Measurements from ENCODE around the gene CYP4F8. TPM values are rescaled to one million over a fixed set of nuclear protein-coding genes. Genes with fewer than 3 reads are reported as not detected.

The CYP4F8 gene
- total and polyA plus RNA-seq, 2 of the 8 experiments (the other 6 are each of a cell fraction or from before 2014, with no cell fraction given): not detected

DNA sequence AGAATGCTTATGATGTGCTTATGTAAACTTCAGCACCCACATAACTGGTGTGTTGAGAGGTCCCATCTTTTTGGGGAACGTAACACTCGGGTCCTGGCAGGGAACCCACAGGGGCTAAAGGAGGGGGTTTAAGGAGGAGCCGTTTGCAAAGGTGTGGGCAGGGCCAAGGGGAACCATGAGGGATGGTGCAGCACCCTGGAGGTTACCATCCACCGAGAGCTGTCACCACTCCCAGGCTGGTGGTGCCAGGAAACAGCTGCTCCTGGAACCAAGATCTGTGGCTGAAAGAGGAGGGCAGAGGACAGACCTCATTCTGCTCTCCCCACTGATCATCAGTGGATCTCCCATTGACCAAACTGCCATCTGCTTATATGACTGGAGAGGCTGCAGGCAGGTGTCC is 23.2 kb upstream of the CYP4F8 start:
- Histone ChIP-seq H3K79me1 (ENCODE audit: low read depth, low read length) (no peaks in the 10 kb centered on the region), H3K27me3 (replicated peaks in 1 of 4; ENCODE audit: control insufficient read depth in 3 of 4, extremely low read depth in 1 of 4, insufficient read depth in 3 of 4, low read length in 3 of 4) (no peaks in the 10 kb centered on the region), H3K4me1 (replicated peaks in 1 of 4; ENCODE audit: control insufficient read depth in 3 of 4, insufficient read depth in 4 of 4, low read length in 3 of 4) (no peaks in the 10 kb centered on the region), H3K9me3 (ENCODE audit: insufficient read depth in 2 of 2, low read depth in 1 of 2, low read length in 1 of 2) (peaks cover 43 to 80% of the 10 kb centered on the region in 2 experiments), H2AK5ac (ENCODE audit: low read depth, low read length) (no peak overlapping the region), H3K23me2 (ENCODE audit: low read depth, low read length) (no peaks in the 10 kb centered on the region), H3K23ac (ENCODE audit: insufficient read length) (no peak overlapping the region), H3K36me3 (ENCODE audit: control insufficient read depth in 2 of 4, insufficient read depth in 4 of 4, low read length in 3 of 4) (no peaks in the 10 kb centered on the region), H3K27ac (ENCODE audit: low read depth, low read length) (no peak overlapping the region), H2BK12ac (ENCODE audit: low read depth, low read length) (no peak overlapping the region), H3K18ac (ENCODE audit: extremely low read depth, low read length) (no peak overlapping the region), H2BK120ac (replicated peaks; ENCODE audit: low read depth, low read length) (no peak overlapping the region), H3K79me2 (ENCODE audit: control insufficient read depth in 1 of 2, insufficient read depth in 2 of 2, low read length in 2 of 2) (no peaks in the 10 kb centered on the region), H3K9ac (replicated peaks in 1 of 4; ENCODE audit: extremely low read depth in 1 of 4, low read depth in 3 of 4, low read length in 3 of 4) (no peak overlapping the region), H4K91ac (replicated peaks; ENCODE audit: insufficient read length, low read length) (no peak overlapping the region), H4K5ac (ENCODE audit: insufficient read length, low read depth, low read length) (no peak overlapping the region), H2AFZ (ENCODE audit: low read length) (no peak overlapping the region), H3K4ac (replicated peaks; ENCODE audit: insufficient read length, low read depth, low read length) (no peak overlapping the region), H2BK15ac (ENCODE audit: low read length) (no peak overlapping the region), H3K56ac (replicated peaks; ENCODE audit: insufficient read length, low read depth, low read length) (no peak overlapping the region), H4K8ac (ENCODE audit: extremely low read depth, insufficient read depth, low read length) (no peak overlapping the region), H3K14ac (ENCODE audit: insufficient read length) (no peak overlapping the region), H2BK20ac (ENCODE audit: low read length) (no peak overlapping the region), H2BK5ac (ENCODE audit: low read depth, low read length) (no peak overlapping the region), H4K20me1 (replicated peaks in 1 of 2; ENCODE audit: control insufficient read depth in 1 of 2, insufficient read depth in 2 of 2, low read length in 2 of 2) (no peaks in the 10 kb centered on the region), H3K4me3 (ENCODE audit: extremely low read depth in 1 of 4, insufficient read depth in 2 of 4, low read depth in 3 of 4, low read length in 4 of 4) (no peak overlapping the region), H3K4me2 (ENCODE audit: insufficient read depth in 1 of 2, low read depth in 2 of 2, low read length in 2 of 2) (no peak overlapping the region)
- DNase-seq (ENCODE audit: low read depth in 1 of 2, low spot score in 2 of 2) (no peak), FAIRE-seq (no peak)
- CTCF ChIA-PET (ENCODE audit: partially characterized antibody): no interaction called here
- POLR2A ChIA-PET (ENCODE audit: partially characterized antibody): no interaction called here
- no peak for TF ChIP-seq SIRT6 (IDR thresholded peaks at IDR 0.05; ENCODE audit: low read length)
- no peak for TF ChIP-seq CBX8 (IDR thresholded peaks at IDR 0.05; ENCODE audit: borderline replicate concordance, low read depth, low read length)
- TF ChIP-seq TAF7 (optimal IDR thresholded peaks at IDR 0.05; ENCODE audit: borderline replicate concordance, low read depth, low read length): no peak
- no peak for TF ChIP-seq FOSL1 (IDR thresholded peaks at IDR 0.05; ENCODE audit: insufficient read depth, low read depth, low read length)
- TF ChIP-seq EZH2 (IDR thresholded peaks at IDR 0.05; ENCODE audit: low read depth, low read length, severe bottlenecking): no peak
- no peak for TF ChIP-seq PHF8 (conservative IDR thresholded peaks at IDR 0.05; ENCODE audit: low read depth, low read length)
- TF ChIP-seq GABPA (IDR thresholded peaks at IDR 0.05; ENCODE audit: borderline replicate concordance, insufficient read depth, low read length): no peak
- TF ChIP-seq SIX5 (IDR thresholded peaks at IDR 0.05; ENCODE audit: low read depth, low read length): no peak
- TF ChIP-seq, protein P1, sequence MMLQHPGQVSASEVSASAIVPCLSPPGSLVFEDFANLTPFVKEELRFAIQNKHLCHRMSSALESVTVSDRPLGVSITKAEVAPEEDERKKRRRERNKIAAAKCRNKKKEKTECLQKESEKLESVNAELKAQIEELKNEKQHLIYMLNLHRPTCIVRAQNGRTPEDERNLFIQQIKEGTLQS (IDR thresholded peaks at IDR 0.05; ENCODE audit: insufficient read depth, low read depth, low read length): no peak
- 78% methylated on average over 4 of the region's 4 CpGs; no CpG with 5 or more reads in 1 of the 2 experiments for WGBS, 2 experiments (ENCODE audit: extremely low coverage in 1 of 2, insufficient coverage in 1 of 2, insufficient read length in 1 of 2, insufficient replicate concordance in 2 of 2, low coverage in 1 of 2, low lambda C conversion rate in 2 of 2, missing lambda C conversion rate in 1 of 2)
